Endothelial cell of umbilical vein (primary cell): ENCODE data around the gene FILIP1L. TPM values are rescaled to one million over a fixed set of nuclear protein-coding genes. Genes with fewer than 3 reads are reported as not detected.

Source experiments
- BruUV-seq: library from RNA; stranded (reverse); fragments of 400-500 nt; replicated peaks from 2 replicates; lab custom pipeline; 2021; lab: Mats Ljungman, UMichigan
- CTCF ChIA-PET: fragments of 300-600, 350-600 bp; sonication (Branson Sonifier 250); formaldehyde crosslinking; loops from one replicate; lab custom pipeline; 2021; ENCODE audit warnings: antibody characterized with exemption, inconsistent platforms; lab: Charles Lee
- POLR2A ChIA-PET: fragments of 300-600, 350-600 bp; sonication (Branson Sonifier 250); formaldehyde crosslinking; loops from one replicate; lab custom pipeline; 2021; ENCODE audit warnings: antibody characterized with exemption, inconsistent platforms; lab: Charles Lee
- DNase-seq: peaks from one replicate; pipeline ENCODE4 v3.0.0-alpha.2; 2011; ENCODE audit warnings: low read depth, low spot score
- FAIRE-seq: peaks from 2 replicates; lab custom pipeline; 2011; peaks lifted over from hg19 to GRCh38; lab: Jason Lieb, UNC
- H2AFZ ChIP-seq: 2 replicates; pipeline ENCODE4 v1.6.0; 2012; ENCODE audit warnings: low read depth, low read length, control low read depth, inconsistent platforms
- H3K27ac ChIP-seq: 2 replicates; pipeline ENCODE4 v1.5.1; 2011; ENCODE audit warnings: low read depth, mild to moderate bottlenecking, control low read depth, low read length, moderate library complexity; ENCODE audit not compliant: insufficient read depth
- H3K27me3 ChIP-seq, 2 experiments: 2 replicates each; pipeline versions ENCODE4 v1.6.0 to v1.6.1; 2011; ENCODE audit warnings: low read length in 2 of 2, mixed read lengths in 1 of 2; ENCODE audit not compliant: control insufficient read depth in 2 of 2, insufficient read depth in 2 of 2
- H3K36me3 ChIP-seq, 2 experiments: 2 replicates in 1 of 2; 3 replicates in 1 of 2; pipeline ENCODE4 v1.5.1; 2011; ENCODE audit warnings: low read length in 2 of 2, mild to moderate bottlenecking in 1 of 2, moderate library complexity in 1 of 2; ENCODE audit not compliant: control insufficient read depth in 2 of 2, insufficient read depth in 2 of 2; ENCODE audit errors: extremely low read depth in 1 of 2
- H3K4me1 ChIP-seq: 3 replicates; pipeline ENCODE4 v1.5.1; 2011; ENCODE audit warnings: mild to moderate bottlenecking, low read length; ENCODE audit not compliant: control insufficient read depth, insufficient read depth; ENCODE audit errors: extremely low read depth
- H3K4me2 ChIP-seq: 2 replicates; pipeline ENCODE4 v1.6.1; 2011; ENCODE audit warnings: low read length, control low read depth, mixed read lengths; ENCODE audit not compliant: insufficient read depth
- H3K4me3 ChIP-seq, 3 experiments: fragments of 200-600 bp in 1 of 3; sonication (generic), shearing (Covaris generic) in 1 of 3; replicated peaks in 1 of 3; 2 replicates each; pipeline ENCODE4 v1.5.1; 2011 to 2016; ENCODE audit warnings: control low read depth in 3 of 3, low read length in 3 of 3, mild to moderate bottlenecking in 2 of 3, inconsistent platforms in 1 of 3, low read depth in 1 of 3, moderate library complexity in 1 of 3; ENCODE audit not compliant: insufficient read depth in 1 of 3
- H3K79me2 ChIP-seq: 2 replicates; pipeline ENCODE4 v1.6.0; 2012; ENCODE audit warnings: low read length, inconsistent platforms; ENCODE audit not compliant: control insufficient read depth, insufficient read depth
- H3K9ac ChIP-seq: replicated peaks from 2 replicates; pipeline ENCODE3; 2011; ENCODE audit warnings: low read length, control low read depth; ENCODE audit not compliant: insufficient read depth; ENCODE audit errors: extremely low read depth
- H3K9me1 ChIP-seq: replicated peaks from 3 replicates; pipeline ENCODE4 v1.6.0; 2011; ENCODE audit warnings: mild to moderate bottlenecking, low read length; ENCODE audit not compliant: control insufficient read depth, insufficient read depth; ENCODE audit errors: extremely low read depth
- H3K9me3 ChIP-seq: replicated peaks from 2 replicates; pipeline ENCODE4 v1.5.1; 2012; ENCODE audit warnings: low read length, inconsistent platforms; ENCODE audit not compliant: control insufficient read depth, insufficient read depth
- H4K20me1 ChIP-seq: replicated peaks from 2 replicates; pipeline ENCODE3; 2011; ENCODE audit warnings: mild to moderate bottlenecking, low read length; ENCODE audit not compliant: control insufficient read depth, insufficient read depth; ENCODE audit errors: extremely low read depth
- EZH2 ChIP-seq: IDR thresholded peaks from 2 replicates; pipeline ENCODE4 v1.6.1; 2012; ENCODE audit warnings: borderline replicate concordance, low read depth, mild to moderate bottlenecking, moderate library complexity, low read length, inconsistent platforms; ENCODE audit not compliant: severe bottlenecking
- FOS ChIP-seq: IDR thresholded peaks from 2 replicates; pipeline ENCODE4 v1.6.1; 2011; ENCODE audit warnings: mild to moderate bottlenecking, low read length, moderate library complexity, borderline replicate concordance; ENCODE audit not compliant: insufficient read depth
- GATA2 ChIP-seq: IDR thresholded peaks from 2 replicates; pipeline ENCODE4 v1.7.0; 2011; ENCODE audit warnings: low read depth, mild to moderate bottlenecking, moderate library complexity, mixed read lengths, low read length; ENCODE audit not compliant: insufficient read length, insufficient read depth
- JUN ChIP-seq: IDR thresholded peaks from 2 replicates; pipeline ENCODE4 v1.6.1; 2011; ENCODE audit warnings: borderline replicate concordance, low read depth; ENCODE audit not compliant: insufficient read length, insufficient read depth
- MAX ChIP-seq: IDR thresholded peaks from 2 replicates; pipeline ENCODE4 v1.6.1; 2011; ENCODE audit not compliant: insufficient read depth, insufficient read length
- MYC ChIP-seq: IDR thresholded peaks from one replicate; pipeline ENCODE4 v1.6.1; 2011; ENCODE audit warnings: mild to moderate bottlenecking, low read depth, low read length
- POLR2A ChIP-seq: IDR thresholded peaks from 2 replicates; pipeline ENCODE4 v1.6.1; 2012; ENCODE audit warnings: low read depth, mild to moderate bottlenecking, control low read depth, low read length
- POLR2AphosphoS5 ChIP-seq: IDR thresholded peaks from 2 replicates; pipeline ENCODE4 v1.6.1; 2012; ENCODE audit warnings: low read depth, mild to moderate bottlenecking, control low read depth, low read length, moderate library complexity; ENCODE audit not compliant: insufficient read depth
- dilution Hi-C: fragments of 300-500 bp; cut with MboI; formaldehyde crosslinking; loops from one replicate; pipeline ENCODE4 v1.15.0; 2019; ENCODE audit warnings: low sequenced_read_pairs; ENCODE audit not compliant: extremely low pct_ligation_motif_present
- intact Hi-C: fragments of 100-400 bp; cut with micrococcal nuclease; formaldehyde crosslinking; loops from one replicate; pipeline ENCODE4 v1.10.0; 2022
- polyA plus RNA-seq, 4 experiments: library from polyadenylated mRNA; depleted of rRNA in 3 of 4; stranded (reverse) in 3 of 4; unstranded in 1 of 4; fragments of >200 nt; gene quantifications; 2 replicates each; pipeline versions ENCODE4 v1.2.1 to v1.2.3, GENCODE V29; 2011 to 2012; ENCODE audit warnings: missing spikeins in 1 of 4
- total RNA-seq: library from RNA; stranded (reverse); gene quantifications from 2 replicates; pipeline ENCODE4 v1.2.3, GENCODE V29; 2021
- TF ChIP-seq, protein P1 (sequence below), 2 donors: IDR thresholded peaks; 1 replicate in 1 of 2; 2 replicates in 1 of 2; pipeline ENCODE4 v1.5.1; 2011; ENCODE audit warnings: low read length in 2 of 2, mild to moderate bottlenecking in 2 of 2, moderate library complexity in 2 of 2, control low read depth in 1 of 2, inconsistent platforms in 1 of 2, low read depth in 1 of 2; ENCODE audit not compliant: insufficient read depth in 1 of 2; ENCODE audit errors: extremely low read depth in 1 of 2

Gene FILIP1L
- total and polyA plus RNA-seq, 2 donors (not counting 3 experiments of a cell fraction or from before 2014, with no cell fraction given), result 26.0 to 29.9 TPM

GRCh38 chr3:100059472-100059871 is 54.8 kb downstream of the FILIP1L start:
- no peak for DNase-seq
- Histone ChIP-seq H3K36me3 (no peaks in the 10 kb centered on the region), H3K9me3 (no peaks in the 10 kb centered on the region), H3K9ac (no peak overlapping the region), H3K79me2 (no peaks in the 10 kb centered on the region), H4K20me1 (no peaks in the 10 kb centered on the region), H3K9me1 (no peaks in the 10 kb centered on the region), H3K4me1 (no peaks in the 10 kb centered on the region), H3K27ac (no peak overlapping the region), H3K4me3 (no peak overlapping the region), H3K27me3 (no peaks in the 10 kb centered on the region), H2AFZ (no peak overlapping the region), H3K4me2 (no peak overlapping the region)
- no TSS peak for BruUV-seq
- POLR2A ChIA-PET, result no interaction called here
- intact Hi-C loops, result no loop called here
- FAIRE-seq, result no peak
- CTCF ChIA-PET, result interaction anchor here (1.5 to 5.7 kb wide), 3 partner anchors 10 to 216 kb away, joined by 3 to 37 read pairs (median 29); no protein-coding TSS in a partner anchor
- dilution Hi-C loops, result no loop called here
- TF ChIP-seq, protein P1, sequence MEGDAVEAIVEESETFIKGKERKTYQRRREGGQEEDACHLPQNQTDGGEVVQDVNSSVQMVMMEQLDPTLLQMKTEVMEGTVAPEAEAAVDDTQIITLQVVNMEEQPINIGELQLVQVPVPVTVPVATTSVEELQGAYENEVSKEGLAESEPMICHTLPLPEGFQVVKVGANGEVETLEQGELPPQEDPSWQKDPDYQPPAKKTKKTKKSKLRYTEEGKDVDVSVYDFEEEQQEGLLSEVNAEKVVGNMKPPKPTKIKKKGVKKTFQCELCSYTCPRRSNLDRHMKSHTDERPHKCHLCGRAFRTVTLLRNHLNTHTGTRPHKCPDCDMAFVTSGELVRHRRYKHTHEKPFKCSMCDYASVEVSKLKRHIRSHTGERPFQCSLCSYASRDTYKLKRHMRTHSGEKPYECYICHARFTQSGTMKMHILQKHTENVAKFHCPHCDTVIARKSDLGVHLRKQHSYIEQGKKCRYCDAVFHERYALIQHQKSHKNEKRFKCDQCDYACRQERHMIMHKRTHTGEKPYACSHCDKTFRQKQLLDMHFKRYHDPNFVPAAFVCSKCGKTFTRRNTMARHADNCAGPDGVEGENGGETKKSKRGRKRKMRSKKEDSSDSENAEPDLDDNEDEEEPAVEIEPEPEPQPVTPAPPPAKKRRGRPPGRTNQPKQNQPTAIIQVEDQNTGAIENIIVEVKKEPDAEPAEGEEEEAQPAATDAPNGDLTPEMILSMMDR (IDR thresholded peaks at IDR 0.05; ENCODE audit: extremely low read depth in 1 of 2, insufficient read depth in 1 of 2, low read depth in 1 of 2, low read length in 2 of 2), result no peak
- TF ChIP-seq EZH2, result no peak

DNA sequence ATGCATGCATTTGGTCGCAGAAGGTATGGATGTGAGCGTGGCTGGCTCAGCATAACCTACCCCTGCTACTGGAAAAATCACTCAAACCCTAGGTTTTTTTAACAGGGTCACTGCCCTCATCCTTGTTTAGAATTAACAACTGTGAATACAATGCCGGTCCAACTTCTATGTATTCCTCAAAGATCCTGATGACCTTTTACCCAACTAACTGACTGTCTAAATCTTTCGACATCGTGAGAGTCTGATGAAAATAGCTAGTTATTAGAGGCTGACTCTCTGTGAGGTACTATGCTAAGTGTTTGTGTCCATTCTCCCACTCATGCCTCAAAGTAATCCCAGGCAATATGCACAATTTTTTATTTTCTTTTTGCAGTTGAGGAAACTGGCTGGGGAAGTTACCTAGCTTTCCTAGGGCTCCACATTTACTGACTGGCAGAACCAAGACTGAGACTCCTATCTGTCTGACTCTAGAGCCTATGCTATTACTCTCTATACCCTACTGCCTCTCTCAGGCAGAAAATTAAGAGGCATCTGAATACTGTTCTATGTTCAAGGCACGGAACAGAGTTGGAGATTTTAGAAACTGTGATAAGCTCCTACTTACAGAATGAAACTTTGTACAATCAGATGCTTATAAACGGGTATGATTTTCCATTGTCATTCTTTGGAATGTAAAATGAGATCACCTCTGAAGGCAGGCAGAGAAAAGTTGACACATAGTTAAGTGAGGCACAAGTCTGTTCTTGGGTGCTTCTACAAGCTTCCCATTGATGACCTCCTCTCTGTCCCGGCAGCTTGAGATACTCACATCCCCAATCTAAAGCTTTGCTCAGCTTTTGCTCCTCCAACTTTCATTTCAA is 56.4 kb downstream of the FILIP1L start:
- no peak for DNase-seq
- Histone ChIP-seq H3K4me1 (no peaks in the 10 kb centered on the region), H3K27me3 (no peaks in the 10 kb centered on the region), H3K4me3 (no peak overlapping the region), H4K20me1 (no peaks in the 10 kb centered on the region), H3K9me1 (no peaks in the 10 kb centered on the region), H3K79me2 (no peaks in the 10 kb centered on the region), H2AFZ (no peak overlapping the region), H3K36me3 (no peaks in the 10 kb centered on the region), H3K9me3 (no peaks in the 10 kb centered on the region), H3K9ac (no peak overlapping the region), H3K4me2 (no peak overlapping the region), H3K27ac (no peak overlapping the region)
- POLR2A ChIA-PET, result no interaction called here
- intact Hi-C loops (no loop called here), dilution Hi-C loops (no loop called here)
- BruUV-seq, result no TSS peak
- no peak for FAIRE-seq
- no peak for TF ChIP-seq MYC
- no peak for TF ChIP-seq JUN
- TF ChIP-seq POLR2AphosphoS5, result no peak
- no peak for TF ChIP-seq POLR2A
- no peak for TF ChIP-seq FOS
- no peak for TF ChIP-seq EZH2
- TF ChIP-seq MAX, result no peak
- TF ChIP-seq GATA2, result no peak
- TF ChIP-seq, protein P1 (IDR thresholded peaks at IDR 0.05; ENCODE audit: extremely low read depth in 1 of 2, insufficient read depth in 1 of 2, low read depth in 1 of 2, low read length in 2 of 2), result no peak
- CTCF ChIA-PET, result interaction anchor here (0.6 to 5.7 kb wide), 15 partner anchors 12 to 226 kb away, joined by 3 to 37 read pairs (median 4); no protein-coding TSS in a partner anchor
